ENCODE measurements around the gene PSMG4.

Gene PSMG4

DNA sequence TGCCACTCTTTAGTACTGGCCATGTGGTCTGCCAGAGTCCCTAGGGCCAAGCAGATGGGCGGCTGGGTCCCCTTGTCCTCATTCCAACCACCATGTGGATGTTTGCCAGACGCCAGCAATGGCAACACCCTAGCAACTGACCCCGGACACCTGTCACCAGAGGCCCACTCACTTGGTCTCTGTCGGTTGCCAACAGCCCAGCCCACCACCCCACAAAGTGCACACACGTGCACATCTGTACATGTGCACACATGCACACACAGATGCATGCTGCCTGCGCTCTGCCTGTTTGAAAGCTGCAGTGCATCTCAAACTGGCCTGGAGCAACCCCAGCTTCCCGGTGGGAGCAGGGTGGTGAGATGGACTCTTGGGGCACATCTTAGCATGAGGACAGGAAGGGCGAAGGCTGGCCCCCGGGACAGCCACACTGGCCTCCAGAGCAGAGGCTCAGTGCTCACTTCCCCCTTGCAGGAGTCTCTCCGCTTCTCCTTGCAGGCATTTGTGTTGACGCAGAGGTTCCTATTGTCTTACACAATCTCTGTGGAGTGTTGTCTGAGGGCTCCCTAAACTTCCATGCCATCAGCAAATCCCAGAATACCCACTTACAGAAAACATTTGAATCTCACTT, 54.0 kb downstream of the PSMG4 start:
- no peak for DNase-seq

DNA sequence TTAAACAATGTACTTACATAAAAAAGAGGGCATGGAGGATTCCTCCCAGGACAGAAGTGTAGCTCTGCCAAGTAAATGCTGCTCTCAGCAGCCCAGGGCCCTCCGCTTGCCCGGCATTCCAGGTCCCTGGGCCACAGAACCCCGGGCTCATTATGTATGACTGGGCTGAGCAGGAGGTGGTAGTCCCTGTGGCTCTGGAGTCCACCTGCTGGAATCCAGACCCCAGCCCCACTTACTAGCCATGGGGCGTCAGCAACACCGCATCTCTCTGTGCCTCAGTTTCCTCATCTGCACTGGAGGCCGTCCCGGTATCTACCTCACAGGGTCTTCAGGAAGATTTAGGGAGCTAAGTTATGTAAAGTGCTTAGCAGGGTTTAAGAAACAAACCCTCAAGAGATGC, 55.4 kb downstream of the PSMG4 start:
- DNase-seq, result no peak

DNA sequence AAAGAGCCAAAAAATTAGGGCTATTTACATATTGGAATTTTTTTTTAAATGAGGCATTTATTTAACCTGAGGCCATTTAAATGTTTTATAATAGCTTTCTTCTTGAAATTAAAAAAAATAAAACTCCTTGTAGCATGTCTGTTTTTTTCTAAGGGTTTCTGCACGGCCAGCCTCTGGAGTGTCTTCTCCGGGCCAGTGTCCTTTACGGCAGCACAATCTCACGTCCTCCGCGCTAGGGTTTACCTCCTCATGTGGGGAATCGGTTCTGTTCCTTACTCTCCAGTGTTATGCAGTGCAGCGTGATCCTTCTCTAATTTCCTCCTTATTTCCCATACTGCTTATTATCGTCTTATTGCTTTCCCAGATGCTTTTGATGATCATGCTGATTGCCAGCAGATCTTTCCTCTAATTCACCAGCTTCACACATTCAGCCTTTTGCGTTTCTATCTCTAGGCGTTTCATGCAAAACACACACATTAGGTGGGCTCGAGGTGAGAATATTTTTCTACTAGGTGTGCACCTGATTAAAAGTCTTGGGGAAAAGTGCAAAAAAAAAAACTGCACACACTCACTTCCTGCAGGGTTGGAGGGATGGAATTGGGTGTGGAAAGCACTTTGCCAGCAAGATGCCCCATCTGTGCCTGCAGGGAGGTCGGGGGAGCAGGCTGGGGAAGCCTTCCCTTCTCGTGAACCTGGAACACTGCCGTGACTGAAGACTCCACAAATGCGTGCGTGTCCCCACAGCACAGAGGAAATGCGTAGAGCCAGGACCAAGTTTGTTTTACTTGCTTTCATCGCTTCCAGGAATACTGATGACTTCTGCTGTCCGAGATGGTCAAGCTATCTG, 56.1 kb downstream of the PSMG4 start:
- no peak for DNase-seq

DNA sequence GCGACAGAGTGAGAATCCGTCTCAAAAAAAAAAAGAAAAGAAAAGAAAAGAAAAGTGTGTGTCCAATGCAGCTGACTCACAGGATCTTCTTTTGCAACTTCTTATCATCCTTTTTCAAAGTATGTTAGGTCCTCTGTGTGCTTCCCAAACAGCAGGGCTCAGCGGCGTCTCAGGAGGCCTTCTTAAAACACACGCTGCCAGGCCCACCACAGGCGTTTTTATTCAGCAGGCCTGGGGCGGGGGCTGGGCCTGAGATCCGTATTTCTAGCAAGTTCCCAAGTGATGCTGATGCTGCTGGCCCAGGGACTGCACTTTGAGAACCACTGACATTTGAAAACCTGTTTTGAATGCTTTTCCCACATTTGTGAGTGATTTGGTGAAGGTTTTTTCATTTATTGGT, 57.1 kb downstream of the PSMG4 start:
- DNase-seq, result no peak

DNA sequence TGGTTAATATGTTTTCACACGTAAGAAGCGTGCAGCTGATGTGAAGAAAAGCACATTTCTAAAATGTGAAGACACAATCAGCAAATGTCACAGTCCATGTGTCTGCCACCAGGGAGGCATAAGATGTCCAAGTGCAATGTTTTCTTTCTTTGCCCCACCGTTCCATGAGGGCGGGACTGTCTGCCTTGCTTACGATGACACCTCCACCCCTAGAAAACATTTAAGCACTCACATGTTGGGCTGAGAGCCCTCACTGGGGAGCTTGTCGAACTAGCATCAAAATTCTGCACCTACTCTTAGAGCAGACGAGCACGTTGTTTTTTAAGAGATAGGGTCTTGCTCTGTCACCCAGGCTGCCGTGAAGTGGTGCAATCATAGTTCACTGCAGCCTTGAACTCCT, 57.6 kb downstream of the PSMG4 start:
- DNase-seq, result no peak

DNA sequence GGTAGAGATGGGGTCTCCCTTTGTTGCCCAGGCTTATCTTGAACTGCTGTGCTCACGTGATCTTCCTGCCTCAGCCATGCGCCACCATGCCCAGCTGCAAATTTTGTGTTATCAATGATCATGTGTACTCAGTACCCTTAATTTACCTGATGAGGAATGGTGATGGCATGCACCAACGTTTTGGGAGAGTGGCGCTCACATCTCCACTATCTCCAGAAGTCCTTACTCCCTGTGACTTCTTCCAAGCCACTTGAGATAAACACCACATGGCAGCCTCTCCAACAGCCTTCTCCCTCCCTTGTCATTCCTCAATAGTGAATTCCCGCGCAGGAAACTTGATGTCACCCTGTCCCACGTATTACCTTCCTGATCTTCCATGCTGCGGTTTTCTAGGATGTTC, 58.1 kb downstream of the PSMG4 start:
- DNase-seq, result no peak
